ENCODE results near the gene ZNF200. TPM values are rescaled to one million over a fixed set of nuclear protein-coding genes. Genes with fewer than 3 reads are reported as not detected.

The ZNF200 gene
- total RNA-seq, 1 experiment from 2014 or later: 5.0 TPM

DNA sequence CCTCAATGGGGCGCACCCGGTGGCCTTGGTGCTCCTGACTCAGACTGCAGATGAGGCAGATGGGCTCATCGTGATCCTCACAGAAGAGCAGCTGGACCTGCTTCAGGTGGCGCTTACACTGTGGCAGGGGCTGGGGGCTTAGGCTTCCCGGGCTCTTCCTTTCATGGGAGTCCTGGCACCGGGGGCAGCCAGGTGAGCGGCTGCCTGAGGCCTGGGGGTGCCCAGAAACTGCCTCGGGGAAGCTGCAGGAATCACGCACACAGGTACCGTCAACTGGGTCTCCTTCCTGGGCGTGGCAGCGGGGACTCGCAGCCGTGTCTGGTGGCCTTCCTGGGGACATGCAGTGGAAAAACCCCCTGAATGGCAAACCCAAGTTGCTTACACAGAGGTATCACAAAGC lies 14.5 kb upstream of the ZNF200 start:
- no peak overlapping the region for H3K27ac ChIP-seq (ENCODE audit: low read length)
- CTCF ChIA-PET: no interaction called here
- DNase-seq: no peak
- H3K4me3 ChIP-seq (ENCODE audit: low read length): no peak overlapping the region
- H3K4me1 ChIP-seq (ENCODE audit: insufficient read depth, low read length): no peaks in the 10 kb centered on the region
- H4K20me1 ChIP-seq (ENCODE audit: low read length): no peaks in the 10 kb centered on the region
- no peak overlapping the region for H3K4me2 ChIP-seq (ENCODE audit: low read length)
- TF ChIP-seq EZH2 (IDR thresholded peaks at IDR 0.05; ENCODE audit: low read length, unreplicated experiment): no peak
- TF ChIP-seq EZH2phosphoT487 (IDR thresholded peaks at IDR 0.05; ENCODE audit: borderline replicate concordance, low read length): no peak
- TF ChIP-seq, protein P1, sequence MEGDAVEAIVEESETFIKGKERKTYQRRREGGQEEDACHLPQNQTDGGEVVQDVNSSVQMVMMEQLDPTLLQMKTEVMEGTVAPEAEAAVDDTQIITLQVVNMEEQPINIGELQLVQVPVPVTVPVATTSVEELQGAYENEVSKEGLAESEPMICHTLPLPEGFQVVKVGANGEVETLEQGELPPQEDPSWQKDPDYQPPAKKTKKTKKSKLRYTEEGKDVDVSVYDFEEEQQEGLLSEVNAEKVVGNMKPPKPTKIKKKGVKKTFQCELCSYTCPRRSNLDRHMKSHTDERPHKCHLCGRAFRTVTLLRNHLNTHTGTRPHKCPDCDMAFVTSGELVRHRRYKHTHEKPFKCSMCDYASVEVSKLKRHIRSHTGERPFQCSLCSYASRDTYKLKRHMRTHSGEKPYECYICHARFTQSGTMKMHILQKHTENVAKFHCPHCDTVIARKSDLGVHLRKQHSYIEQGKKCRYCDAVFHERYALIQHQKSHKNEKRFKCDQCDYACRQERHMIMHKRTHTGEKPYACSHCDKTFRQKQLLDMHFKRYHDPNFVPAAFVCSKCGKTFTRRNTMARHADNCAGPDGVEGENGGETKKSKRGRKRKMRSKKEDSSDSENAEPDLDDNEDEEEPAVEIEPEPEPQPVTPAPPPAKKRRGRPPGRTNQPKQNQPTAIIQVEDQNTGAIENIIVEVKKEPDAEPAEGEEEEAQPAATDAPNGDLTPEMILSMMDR (conservative IDR thresholded peaks at IDR 0.05; ENCODE audit: low read depth, low read length): no peak
- no peaks in the 10 kb centered on the region for H3K9me2 ChIP-seq (replicated peaks; ENCODE audit: low read length)
- H3K36me3 ChIP-seq (ENCODE audit: low read depth, low read length): no peaks in the 10 kb centered on the region
- no peaks in the 10 kb centered on the region for H3K9me3 ChIP-seq (ENCODE audit: low read length)
- H3F3A ChIP-seq (ENCODE audit: low read length, unreplicated experiment): no peaks in the 10 kb centered on the region
- H3K27me3 ChIP-seq (ENCODE audit: low read length): no peaks in the 10 kb centered on the region
- H3K9ac ChIP-seq (ENCODE audit: low read length): no peak overlapping the region
- H2AFZ ChIP-seq (ENCODE audit: low read length): no peak overlapping the region
- no TSS peak for BruUV-seq (replicated peaks)
- ATAC-seq: no peak
- POLR2A ChIA-PET (ENCODE audit: unreplicated experiment): no interaction called here
- intact Hi-C loops (cut with micrococcal nuclease): no loop called here
- no peaks in the 10 kb centered on the region for H3K79me2 ChIP-seq (ENCODE audit: low read length)

DNA sequence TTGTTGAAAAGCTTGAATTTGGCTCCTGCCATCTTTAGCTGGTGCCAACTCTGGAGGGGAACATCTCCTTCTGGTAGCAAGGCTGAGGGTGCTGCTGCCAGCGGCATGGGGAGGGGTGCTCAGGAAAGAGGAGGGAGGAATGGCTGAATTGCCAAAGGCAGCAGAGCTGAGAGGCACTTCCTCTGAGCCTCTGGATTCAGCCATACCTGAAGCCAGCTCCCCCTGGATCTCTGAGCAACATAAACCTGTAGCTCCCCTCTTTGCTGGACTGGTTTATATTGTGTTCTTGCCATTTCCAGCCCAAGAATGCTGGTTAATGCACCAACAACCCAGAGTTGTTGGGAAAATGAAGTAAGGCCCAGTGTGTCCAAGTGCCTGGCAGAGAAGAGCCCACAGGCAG lies 14.1 kb upstream of the ZNF200 start:
- DNase-seq (no peak), ATAC-seq (no peak)
- Histone ChIP-seq H3K9me2 (replicated peaks; ENCODE audit: low read length) (no peaks in the 10 kb centered on the region), H3K27ac (ENCODE audit: low read length) (no peak overlapping the region), H3K79me2 (ENCODE audit: low read length) (no peaks in the 10 kb centered on the region), H3K36me3 (ENCODE audit: low read depth, low read length) (no peaks in the 10 kb centered on the region), H3K27me3 (ENCODE audit: low read length) (no peaks in the 10 kb centered on the region), H3F3A (ENCODE audit: low read length, unreplicated experiment) (no peaks in the 10 kb centered on the region), H3K4me3 (ENCODE audit: low read length) (no peak overlapping the region), H3K9ac (ENCODE audit: low read length) (no peak overlapping the region), H2AFZ (ENCODE audit: low read length) (no peak overlapping the region), H3K4me2 (ENCODE audit: low read length) (no peak overlapping the region), H3K9me3 (ENCODE audit: low read length) (no peaks in the 10 kb centered on the region), H4K20me1 (ENCODE audit: low read length) (no peaks in the 10 kb centered on the region), H3K4me1 (ENCODE audit: insufficient read depth, low read length) (no peaks in the 10 kb centered on the region)
- POLR2A ChIA-PET (ENCODE audit: unreplicated experiment): no interaction called here
- intact Hi-C loops (cut with micrococcal nuclease): no loop called here
- BruUV-seq (replicated peaks): no TSS peak
- TF ChIP-seq EZH2phosphoT487 (IDR thresholded peaks at IDR 0.05; ENCODE audit: borderline replicate concordance, low read length) (no peak), EZH2 (IDR thresholded peaks at IDR 0.05; ENCODE audit: low read length, unreplicated experiment) (no peak)
- TF ChIP-seq, protein P1 (conservative IDR thresholded peaks at IDR 0.05; ENCODE audit: low read depth, low read length): no peak
- CTCF ChIA-PET: no interaction called here

DNA sequence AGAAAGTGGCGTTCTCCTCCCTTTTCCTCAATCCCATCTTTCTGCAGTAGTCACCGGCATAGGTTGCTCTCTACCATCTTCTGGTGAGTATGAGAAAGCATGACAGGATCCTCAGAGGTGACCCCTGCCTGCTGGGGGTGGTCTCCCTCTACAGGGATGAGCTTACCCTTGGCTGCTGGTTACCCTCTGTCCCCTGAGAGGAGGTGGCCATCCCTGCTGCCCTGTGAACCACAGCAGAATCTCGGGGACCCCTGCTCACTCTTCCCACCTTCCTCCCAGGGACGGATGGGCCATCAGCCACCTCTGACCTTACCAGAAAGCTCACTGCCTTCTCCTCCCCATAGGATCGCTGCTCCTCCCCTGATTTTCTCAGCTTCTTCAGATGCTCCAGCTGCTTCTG lies 13.6 kb upstream of the ZNF200 start:
- ChIA-PET POLR2A (ENCODE audit: unreplicated experiment) (no interaction called here), CTCF (no interaction called here)
- ATAC-seq (no peak), DNase-seq (no peak)
- Histone ChIP-seq H4K20me1 (ENCODE audit: low read length) (no peaks in the 10 kb centered on the region), H3K4me2 (ENCODE audit: low read length) (no peak overlapping the region), H2AFZ (ENCODE audit: low read length) (no peak overlapping the region), H3K9me2 (replicated peaks; ENCODE audit: low read length) (no peaks in the 10 kb centered on the region), H3K9ac (ENCODE audit: low read length) (no peak overlapping the region), H3K79me2 (ENCODE audit: low read length) (no peaks in the 10 kb centered on the region), H3K9me3 (ENCODE audit: low read length) (no peaks in the 10 kb centered on the region), H3F3A (ENCODE audit: low read length, unreplicated experiment) (no peaks in the 10 kb centered on the region), H3K27ac (ENCODE audit: low read length) (no peak overlapping the region), H3K27me3 (ENCODE audit: low read length) (no peaks in the 10 kb centered on the region), H3K36me3 (ENCODE audit: low read depth, low read length) (no peaks in the 10 kb centered on the region), H3K4me1 (ENCODE audit: insufficient read depth, low read length) (no peaks in the 10 kb centered on the region), H3K4me3 (ENCODE audit: low read length) (no peak overlapping the region)
- TF ChIP-seq, protein P1 (conservative IDR thresholded peaks at IDR 0.05; ENCODE audit: low read depth, low read length): no peak
- TF ChIP-seq EZH2 (IDR thresholded peaks at IDR 0.05; ENCODE audit: low read length, unreplicated experiment): no peak
- no peak for TF ChIP-seq EZH2phosphoT487 (IDR thresholded peaks at IDR 0.05; ENCODE audit: borderline replicate concordance, low read length)
- BruUV-seq (replicated peaks): no TSS peak
- intact Hi-C loops (cut with micrococcal nuclease): no loop called here

All from PC-3 (cell line).